Mesendoderm (in vitro differentiated cells): ENCODE data around the gene IER3.
"Not testable (repeated sequence)": the region's sequence is repeated elsewhere in the genome, so short reads cannot be mapped to it uniquely, and the experiment has no call there.

Source experiments
- DNase-seq: peaks from one replicate; pipeline ENCODE4 v3.0.0; 2013
- H2AK5ac ChIP-seq: 2 replicates; pipeline ENCODE4 v1.6.1; 2013; ENCODE audit warnings: low read length, inconsistent platforms
- H2BK120ac ChIP-seq: 2 replicates; pipeline ENCODE4 v1.6.1; 2013; ENCODE audit warnings: low read depth, mild to moderate bottlenecking, low read length, moderate library complexity, mixed read lengths
- H2BK15ac ChIP-seq: replicated peaks from 2 replicates; pipeline ENCODE4 v1.6.1; 2013; ENCODE audit warnings: low read depth, mild to moderate bottlenecking, moderate library complexity
- H2BK5ac ChIP-seq: 2 replicates; pipeline ENCODE4 v1.6.1; 2013; ENCODE audit warnings: low read length, inconsistent platforms
- H3K18ac ChIP-seq: 2 replicates; pipeline ENCODE4 v1.6.1; 2013; ENCODE audit warnings: mild to moderate bottlenecking, low read length, mixed read lengths
- H3K23ac ChIP-seq: one replicate; pipeline ENCODE4 v1.6.1; 2013; ENCODE audit warnings: low read length
- H3K27ac ChIP-seq: 2 replicates; pipeline ENCODE4 v1.5.1; 2013; ENCODE audit warnings: low read depth, mild to moderate bottlenecking, inconsistent platforms, low read length, moderate library complexity
- H3K27me3 ChIP-seq: 2 replicates; pipeline ENCODE4 v1.6.1; 2013; ENCODE audit warnings: low read length, control low read depth, mild to moderate bottlenecking, inconsistent platforms; ENCODE audit not compliant: insufficient read depth, poor library complexity
- H3K36me3 ChIP-seq: 2 replicates; pipeline ENCODE4 v1.6.1; 2013; ENCODE audit warnings: low read length, inconsistent platforms; ENCODE audit not compliant: control insufficient read depth, insufficient read depth
- H3K4ac ChIP-seq: one replicate; pipeline ENCODE4 v1.6.1; 2013; ENCODE audit warnings: low read depth, mild to moderate bottlenecking, low read length, moderate library complexity
- H3K4me1 ChIP-seq: 2 replicates; pipeline ENCODE4 v1.6.1; 2013; ENCODE audit warnings: low read depth, low read length, inconsistent platforms; ENCODE audit not compliant: control insufficient read depth
- H3K4me2 ChIP-seq: 2 replicates; pipeline ENCODE4 v1.6.1; 2013; ENCODE audit warnings: low read length
- H3K4me3 ChIP-seq: 2 replicates; pipeline ENCODE4 v1.5.1; 2013; ENCODE audit warnings: mild to moderate bottlenecking, low read length
- H3K56ac ChIP-seq: one replicate; pipeline ENCODE4 v1.6.1; 2013; ENCODE audit warnings: low read length
- H3K79me1 ChIP-seq: 2 replicates; pipeline ENCODE4 v1.6.1; 2013; ENCODE audit warnings: low read length, inconsistent platforms
- H3K79me2 ChIP-seq: 2 replicates; pipeline ENCODE4 v1.6.1; 2013; ENCODE audit warnings: mild to moderate bottlenecking, low read length; ENCODE audit not compliant: control insufficient read depth, insufficient read depth
- H3K9ac ChIP-seq: 2 replicates; pipeline ENCODE4 v1.6.1; 2013; ENCODE audit warnings: low read length, inconsistent platforms
- H4K5ac ChIP-seq: one replicate; pipeline ENCODE4 v1.6.1; 2013; ENCODE audit warnings: low read length
- H4K8ac ChIP-seq: one replicate; pipeline ENCODE4 v1.6.1; 2013; ENCODE audit warnings: low read depth, mild to moderate bottlenecking, control low read depth, low read length, moderate library complexity
- WGBS: extraction: QIAGEN DNeasy Blood & Tissue Kit; methylation state at CpG from one replicate; pipeline ENCODE4 v1.1.7; 2013; ENCODE audit warnings: low lambda C conversion rate, missing lambda C conversion rate; ENCODE audit not compliant: insufficient coverage; ENCODE audit errors: extremely low coverage; 5-methylcytosine and 5-hydroxymethylcytosine counted together

Gene IER3

DNA sequence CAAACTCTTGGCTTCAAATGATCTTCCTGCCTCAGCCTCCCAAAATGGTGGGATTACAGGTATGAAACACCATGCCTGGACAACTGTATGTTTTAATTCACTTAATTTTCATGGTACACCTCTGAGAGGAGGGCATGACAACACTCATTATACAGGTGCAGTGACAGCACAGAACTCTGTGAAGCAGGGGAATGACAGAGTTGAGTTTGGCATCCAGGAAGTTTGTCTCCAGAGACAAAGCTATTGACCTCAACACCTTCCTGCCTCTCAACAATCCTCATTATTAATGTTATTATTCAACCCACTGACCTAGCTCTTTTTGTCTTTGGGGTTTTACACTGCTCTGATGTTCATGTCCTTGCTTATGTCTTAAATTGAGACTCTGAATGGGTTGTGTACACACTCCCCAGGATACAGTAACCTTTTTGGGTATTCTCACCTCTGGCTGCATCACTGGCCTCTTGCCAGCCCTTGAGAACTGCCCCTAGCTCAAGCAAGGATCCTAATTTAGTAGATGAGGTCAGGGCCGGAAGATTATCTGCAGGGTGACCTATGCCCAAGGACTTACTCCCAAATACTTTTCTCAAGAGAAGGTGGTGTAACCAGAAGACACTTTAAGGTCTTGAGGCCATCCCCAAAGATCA lies 13.0 kb upstream of the IER3 start:
- H3K27ac ChIP-seq: no peak overlapping the region
- H3K18ac ChIP-seq: peak overlapping the region; percentile 76
- peak overlapping the region; percentile 73 for H2BK120ac ChIP-seq
- H3K4me2 ChIP-seq: no peak overlapping the region
- H3K36me3 ChIP-seq: no peaks in the 10 kb centered on the region
- peak overlapping the region; percentile 18 for H2AK5ac ChIP-seq
- peak overlapping the region; percentile 44 for H3K56ac ChIP-seq
- no peak overlapping the region for H3K23ac ChIP-seq
- no peak for DNase-seq
- H3K4me1 ChIP-seq: peaks cover 3% of the 10 kb centered on the region
- H3K27me3 ChIP-seq: no peaks in the 10 kb centered on the region
- H3K4ac ChIP-seq: no peak overlapping the region
- H3K9ac ChIP-seq: no peak overlapping the region
- WGBS: no CpG with 5 or more reads among the region's 1 CpG
- no peaks in the 10 kb centered on the region for H3K79me2 ChIP-seq
- peak overlapping the region; percentile 28 for H2BK5ac ChIP-seq
- H3K4me3 ChIP-seq: no peak overlapping the region
- H4K8ac ChIP-seq: no peak overlapping the region
- no peaks in the 10 kb centered on the region for H3K79me1 ChIP-seq
- peak overlapping the region; percentile 21 for H2BK15ac ChIP-seq
- peak overlapping the region; percentile 68 for H4K5ac ChIP-seq

DNA sequence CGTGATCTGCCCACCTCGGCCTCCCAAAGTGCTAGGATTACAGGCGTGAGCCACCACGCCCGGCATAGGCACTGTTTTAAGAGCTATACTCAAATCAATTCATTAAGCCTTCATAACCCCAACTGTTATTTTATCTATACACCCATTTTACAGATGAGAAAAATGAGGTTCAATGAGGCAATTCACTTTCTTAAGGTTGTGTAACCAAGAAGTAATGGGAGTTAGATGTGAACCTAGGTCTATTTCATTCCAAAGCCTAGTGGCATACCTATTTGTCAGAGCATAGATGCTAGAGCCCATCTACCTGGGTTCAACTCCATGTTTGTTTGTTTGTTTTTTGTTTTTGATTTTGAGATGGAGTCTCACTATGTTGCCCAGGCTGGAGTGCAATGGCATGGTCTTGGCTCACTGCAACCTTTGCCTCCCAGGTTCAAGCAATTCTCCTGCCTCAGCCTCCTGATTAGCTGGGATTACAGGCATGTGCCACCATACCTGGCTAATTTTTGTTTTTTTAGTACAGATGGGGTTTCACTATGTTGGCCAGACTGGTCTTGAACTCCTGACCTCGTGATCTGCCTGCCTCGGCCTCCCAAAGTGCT lies 12.2 kb upstream of the IER3 start:
- not testable (repeated sequence) for H2BK5ac ChIP-seq, H3K27me3 ChIP-seq

DNA sequence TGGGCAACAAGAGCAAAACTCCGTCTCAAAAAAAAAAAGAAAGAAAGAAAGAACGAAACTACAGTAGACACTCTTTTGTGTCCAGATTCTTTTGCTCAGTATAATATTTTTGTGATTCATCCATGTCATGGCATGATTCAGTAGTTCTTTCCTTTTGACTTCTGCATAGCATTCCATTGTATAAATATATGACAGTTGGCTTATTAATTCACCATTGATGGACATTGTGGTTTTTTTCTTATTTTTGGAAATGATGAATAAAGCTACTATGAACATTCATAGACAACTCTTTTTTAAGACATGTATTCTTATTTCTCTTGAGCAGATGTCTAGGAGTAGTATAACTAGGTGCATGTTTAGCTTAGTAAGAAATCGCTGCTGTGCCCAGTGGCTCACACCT lies 10.3 kb upstream of the IER3 start:
- Histone ChIP-seq H4K5ac (no peak overlapping the region), H2BK120ac (no peak overlapping the region), H3K79me1 (no peaks in the 10 kb centered on the region), H2BK15ac (no peak overlapping the region), H3K4me3 (no peak overlapping the region), H3K27ac (no peak overlapping the region), H2AK5ac (no peak overlapping the region), H3K23ac (no peak overlapping the region), H3K18ac (no peak overlapping the region), H2BK5ac (no peak overlapping the region), H3K56ac (no peak overlapping the region), H3K4me1 (no peaks in the 10 kb centered on the region), H4K8ac (no peak overlapping the region), H3K9ac (no peak overlapping the region), H3K4me2 (no peak overlapping the region), H3K27me3 (no peaks in the 10 kb centered on the region), H3K4ac (no peak overlapping the region), H3K79me2 (no peaks in the 10 kb centered on the region), H3K36me3 (no peaks in the 10 kb centered on the region)
- WGBS: no CpG with 5 or more reads among the region's 3 CpGs
- DNase-seq: no peak

More for the DNA sequence above, 12.2 kb upstream of the IER3 start:
- H3K79me2 ChIP-seq, H3K9ac ChIP-seq, H3K36me3 ChIP-seq, H3K79me1 ChIP-seq, H3K4ac ChIP-seq, H3K4me3 ChIP-seq, H2AK5ac ChIP-seq, H3K56ac ChIP-seq, H3K18ac ChIP-seq, H3K4me1 ChIP-seq, H3K4me2 ChIP-seq, H4K5ac ChIP-seq, H4K8ac ChIP-seq, H2BK120ac ChIP-seq, H3K27ac ChIP-seq, DNase-seq, H3K23ac ChIP-seq, H2BK15ac ChIP-seq: not testable (repeated sequence)
- no CpG with 5 or more reads among the region's 7 CpGs for WGBS

DNA sequence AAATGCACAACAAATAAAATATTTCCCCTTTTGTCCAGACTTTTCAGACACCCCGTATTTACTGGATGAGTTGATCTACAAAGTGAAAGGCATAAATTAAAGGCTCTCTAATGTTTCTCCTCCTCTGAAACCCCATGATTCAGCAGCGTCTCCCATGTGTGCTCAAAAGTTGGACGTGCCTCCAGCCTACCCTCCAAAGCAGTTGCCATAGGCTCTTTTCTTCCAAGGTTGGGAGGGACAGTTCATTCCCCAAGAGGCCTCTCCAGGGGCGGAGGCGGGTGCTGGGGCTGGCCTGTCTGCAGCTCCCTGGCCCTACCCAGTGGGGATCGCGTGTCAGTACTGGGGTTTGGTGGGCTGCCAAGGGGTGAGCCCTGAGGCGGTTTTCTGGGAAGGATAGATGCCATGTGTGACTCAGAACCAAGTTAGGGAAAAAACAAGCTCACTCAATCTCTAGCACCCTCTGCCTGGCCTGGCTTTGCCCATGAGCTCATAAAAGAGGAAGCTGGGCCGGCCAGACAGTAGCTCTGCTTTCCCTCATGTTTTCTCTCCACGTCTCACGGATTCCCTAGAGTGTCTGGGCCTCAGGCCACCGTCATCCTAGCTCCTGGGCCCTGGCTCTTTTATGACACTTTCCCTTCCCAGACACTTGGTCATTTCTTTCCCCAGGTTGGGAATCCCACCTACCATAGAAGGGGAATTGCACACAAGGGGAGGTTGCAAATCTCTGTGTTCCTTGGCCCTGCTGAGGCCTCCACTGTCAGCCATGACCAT lies 8.0 kb upstream of the IER3 start:
- H3K27me3 ChIP-seq: no peaks in the 10 kb centered on the region
- no peak for DNase-seq
- H3K27ac ChIP-seq: no peak overlapping the region
- peaks cover 2% of the 10 kb centered on the region for H3K4me1 ChIP-seq
- peak overlapping the region; percentile 35 for H3K18ac ChIP-seq
- WGBS: no CpG with 5 or more reads among the region's 12 CpGs
- peak overlapping the region; percentile 52 for H2BK5ac ChIP-seq
- H3K56ac ChIP-seq: peak overlapping the region; percentile 72
- H2BK15ac ChIP-seq: no peak overlapping the region
- H3K23ac ChIP-seq: no peak overlapping the region
- no peak overlapping the region for H3K4me3 ChIP-seq
- no peak overlapping the region for H4K8ac ChIP-seq
- no peaks in the 10 kb centered on the region for H3K36me3 ChIP-seq
- H2AK5ac ChIP-seq: no peak overlapping the region
- H3K9ac ChIP-seq: no peak overlapping the region
- no peak overlapping the region for H2BK120ac ChIP-seq
- no peak overlapping the region for H3K4me2 ChIP-seq
- H3K79me2 ChIP-seq: no peaks in the 10 kb centered on the region
- no peak overlapping the region for H3K4ac ChIP-seq
- no peak overlapping the region for H4K5ac ChIP-seq
- H3K79me1 ChIP-seq: no peaks in the 10 kb centered on the region

DNA sequence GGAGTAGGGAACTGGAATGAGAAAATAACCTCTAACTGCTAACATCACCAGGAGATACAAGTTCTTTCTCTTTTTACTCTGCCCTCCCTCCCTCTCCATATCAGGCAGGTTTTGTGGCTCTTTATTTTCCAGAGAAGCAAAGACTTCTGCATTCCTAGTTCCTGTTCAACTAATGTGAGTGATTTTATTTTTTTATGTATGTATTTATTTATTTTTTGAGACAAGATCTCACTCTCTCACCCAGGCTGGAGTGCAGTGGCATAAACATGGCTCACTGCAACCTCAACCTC lies 6.0 kb upstream of the IER3 start:
- DNase-seq: no peak
- Histone ChIP-seq H3K27me3 (no peaks in the 10 kb centered on the region), H2BK15ac (peak overlapping the region; percentile 43), H3K79me2 (no peaks in the 10 kb centered on the region), H3K4ac (no peak overlapping the region), H3K9ac (no peak overlapping the region), H4K5ac (no peak overlapping the region), H2BK120ac (no peak overlapping the region), H3K27ac (no peak overlapping the region), H3K4me2 (no peak overlapping the region), H3K18ac (no peak overlapping the region), H3K56ac (no peak overlapping the region), H3K79me1 (no peaks in the 10 kb centered on the region), H4K8ac (no peak overlapping the region), H3K23ac (no peak overlapping the region), H2AK5ac (no peak overlapping the region), H2BK5ac (no peak overlapping the region), H3K4me1 (peaks cover 4% of the 10 kb centered on the region), H3K36me3 (no peaks in the 10 kb centered on the region), H3K4me3 (no peak overlapping the region)
